Upper lobe of right lung (tissue), 1 donor: ENCODE data around the gene VWA7. TPM values are rescaled to one million over a fixed set of nuclear protein-coding genes. Genes with fewer than 3 reads are reported as not detected.
A peak's percentile ranks its signal among the peaks of the same experiment; 100 is the strongest.

ENCODE experiments used
- ATAC-seq: fragments of 200-7000 bp; cut with Tn5 transposase; one replicate; pipeline ENCODE4 v1.9.1; 2020; ENCODE audit warnings: mild to moderate bottlenecking, moderate library complexity
- DNase-seq: peaks from one replicate; pipeline ENCODE4 v3.0.0-alpha.2; 2020
- H3K27ac ChIP-seq: fragments of 200-600 bp; one replicate; pipeline ENCODE4 v1.8.0; 2022
- H3K27me3 ChIP-seq: fragments of 200-600 bp; one replicate; pipeline ENCODE4 v1.8.0; 2022; ENCODE audit warnings: mild to moderate bottlenecking
- H3K36me3 ChIP-seq: fragments of 200-600 bp; one replicate; pipeline ENCODE4 v1.8.0; 2022
- H3K4me1 ChIP-seq: fragments of 200-600 bp; one replicate; pipeline ENCODE4 v1.8.0; 2022
- H3K4me3 ChIP-seq: fragments of 200-600 bp; one replicate; pipeline ENCODE4 v1.8.0; 2022; ENCODE audit warnings: mild to moderate bottlenecking
- H3K9me3 ChIP-seq: fragments of 200-600 bp; one replicate; pipeline ENCODE4 v1.8.0; 2022
- intact Hi-C: fragments of 100-400 bp; cut with DNase I; formaldehyde crosslinking; loops from one replicate; pipeline ENCODE4 v1.11.0; 2022
- total RNA-seq: library from RNA; stranded (reverse); fragmentation: NEBNext Ultra II Directional; extraction: Animal tissue kit (Norgen Biotek cat#: 25700); gene quantifications from one replicate; pipeline ENCODE4 v1.2.1, GENCODE V29; 2021
- TF ChIP-seq, protein P1 (sequence below): fragments of 200-600 bp; IDR thresholded peaks from one replicate; pipeline ENCODE4 v1.8.0; 2022; ENCODE audit warnings: antibody characterized with exemption
- donor health status: DM: no; HTN: yes; CAD: no; lungs with severe emphysema.

Gene VWA7
- total RNA-seq, 1 donor from 2014 or later, result 3.4 TPM

DNA sequence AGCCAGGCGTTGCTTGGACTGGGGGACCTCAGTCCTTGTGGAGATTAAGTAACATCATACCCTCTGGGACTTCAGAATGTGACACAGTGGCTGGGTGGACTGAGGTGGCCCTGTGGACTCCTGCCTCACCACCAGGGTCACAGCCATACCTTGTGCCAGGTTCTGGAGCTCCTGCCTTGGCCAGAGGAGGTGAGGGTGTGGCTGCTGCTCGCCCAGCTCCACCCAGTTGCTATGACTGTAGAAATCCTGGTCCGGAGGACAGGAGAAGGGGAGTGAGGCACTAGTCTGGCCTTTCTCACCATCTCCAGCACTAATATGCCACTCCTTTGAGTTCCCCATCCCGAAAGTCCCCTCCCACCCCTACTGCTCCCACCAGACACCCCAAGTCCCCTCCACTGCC, 1.9 kb downstream of the VWA7 start:
- Histone ChIP-seq H3K27me3 (no peaks in the 10 kb centered on the region), H3K9me3 (no peaks in the 10 kb centered on the region), H3K4me1 (peaks cover 11% of the 10 kb centered on the region), H3K27ac (no peak overlapping the region), H3K4me3 (no peak overlapping the region), H3K36me3 (peaks cover 17% of the 10 kb centered on the region)
- DNase-seq, result no peak
- peak; percentile 1 for ATAC-seq
- intact Hi-C loops, result no loop called here
- TF ChIP-seq, protein P1, sequence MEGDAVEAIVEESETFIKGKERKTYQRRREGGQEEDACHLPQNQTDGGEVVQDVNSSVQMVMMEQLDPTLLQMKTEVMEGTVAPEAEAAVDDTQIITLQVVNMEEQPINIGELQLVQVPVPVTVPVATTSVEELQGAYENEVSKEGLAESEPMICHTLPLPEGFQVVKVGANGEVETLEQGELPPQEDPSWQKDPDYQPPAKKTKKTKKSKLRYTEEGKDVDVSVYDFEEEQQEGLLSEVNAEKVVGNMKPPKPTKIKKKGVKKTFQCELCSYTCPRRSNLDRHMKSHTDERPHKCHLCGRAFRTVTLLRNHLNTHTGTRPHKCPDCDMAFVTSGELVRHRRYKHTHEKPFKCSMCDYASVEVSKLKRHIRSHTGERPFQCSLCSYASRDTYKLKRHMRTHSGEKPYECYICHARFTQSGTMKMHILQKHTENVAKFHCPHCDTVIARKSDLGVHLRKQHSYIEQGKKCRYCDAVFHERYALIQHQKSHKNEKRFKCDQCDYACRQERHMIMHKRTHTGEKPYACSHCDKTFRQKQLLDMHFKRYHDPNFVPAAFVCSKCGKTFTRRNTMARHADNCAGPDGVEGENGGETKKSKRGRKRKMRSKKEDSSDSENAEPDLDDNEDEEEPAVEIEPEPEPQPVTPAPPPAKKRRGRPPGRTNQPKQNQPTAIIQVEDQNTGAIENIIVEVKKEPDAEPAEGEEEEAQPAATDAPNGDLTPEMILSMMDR, result no peak

DNA sequence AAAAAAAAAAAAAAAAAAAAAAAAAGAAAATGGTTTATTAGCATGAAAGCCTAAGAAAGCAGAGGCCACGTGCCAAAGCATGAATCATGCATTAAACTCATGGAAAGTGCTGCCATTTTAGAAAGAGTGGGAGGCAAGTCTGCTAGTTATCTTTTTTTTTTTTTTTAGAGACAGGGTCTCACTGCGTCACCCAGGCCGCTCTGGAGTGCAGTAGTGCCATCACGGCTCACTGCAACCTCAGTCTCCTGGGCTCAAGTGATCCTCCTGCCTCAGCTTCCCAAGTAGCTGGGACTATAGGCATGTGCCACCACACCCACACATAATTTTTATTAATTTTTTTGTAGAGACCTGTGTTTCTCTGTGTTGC, 5.2 kb downstream of the VWA7 start:
- no peak overlapping the region for H3K27ac ChIP-seq
- H3K27me3 ChIP-seq, result no peaks in the 10 kb centered on the region
- DNase-seq (no peak), ATAC-seq (no peak)
- no peak overlapping the region for H3K4me3 ChIP-seq
- intact Hi-C loops, result no loop called here
- TF ChIP-seq, protein P1, result no peak
- H3K9me3 ChIP-seq, result no peaks in the 10 kb centered on the region
- H3K36me3 ChIP-seq, result no peaks in the 10 kb centered on the region
- H3K4me1 ChIP-seq, result peaks cover 11% of the 10 kb centered on the region

DNA sequence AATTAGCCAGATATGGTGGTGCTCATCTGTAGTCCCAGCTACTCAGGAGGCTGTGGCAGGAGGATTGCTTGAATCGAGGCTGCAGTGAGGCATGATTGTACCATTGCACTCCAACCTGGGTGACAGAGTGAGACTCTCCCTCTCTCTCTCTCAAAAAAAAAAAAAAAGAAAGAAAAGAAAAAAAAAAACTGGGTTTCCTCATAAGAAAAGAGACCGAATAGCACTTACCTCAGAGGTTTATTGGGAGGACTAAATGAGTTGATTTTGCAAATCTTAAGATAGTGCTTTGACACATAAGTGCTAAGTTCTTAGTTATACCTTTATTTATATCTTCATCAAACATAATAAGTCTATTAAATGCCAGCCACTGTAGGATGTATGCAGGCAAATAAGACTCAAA, 6.3 kb downstream of the VWA7 start:
- Histone ChIP-seq H3K27ac (no peak overlapping the region), H3K36me3 (no peaks in the 10 kb centered on the region), H3K27me3 (no peaks in the 10 kb centered on the region), H3K4me1 (peaks cover 6% of the 10 kb centered on the region), H3K9me3 (no peaks in the 10 kb centered on the region), H3K4me3 (no peak overlapping the region)
- intact Hi-C loops, result no loop called here
- DNase-seq (no peak), ATAC-seq (no peak)
- TF ChIP-seq, protein P1, result no peak

DNA sequence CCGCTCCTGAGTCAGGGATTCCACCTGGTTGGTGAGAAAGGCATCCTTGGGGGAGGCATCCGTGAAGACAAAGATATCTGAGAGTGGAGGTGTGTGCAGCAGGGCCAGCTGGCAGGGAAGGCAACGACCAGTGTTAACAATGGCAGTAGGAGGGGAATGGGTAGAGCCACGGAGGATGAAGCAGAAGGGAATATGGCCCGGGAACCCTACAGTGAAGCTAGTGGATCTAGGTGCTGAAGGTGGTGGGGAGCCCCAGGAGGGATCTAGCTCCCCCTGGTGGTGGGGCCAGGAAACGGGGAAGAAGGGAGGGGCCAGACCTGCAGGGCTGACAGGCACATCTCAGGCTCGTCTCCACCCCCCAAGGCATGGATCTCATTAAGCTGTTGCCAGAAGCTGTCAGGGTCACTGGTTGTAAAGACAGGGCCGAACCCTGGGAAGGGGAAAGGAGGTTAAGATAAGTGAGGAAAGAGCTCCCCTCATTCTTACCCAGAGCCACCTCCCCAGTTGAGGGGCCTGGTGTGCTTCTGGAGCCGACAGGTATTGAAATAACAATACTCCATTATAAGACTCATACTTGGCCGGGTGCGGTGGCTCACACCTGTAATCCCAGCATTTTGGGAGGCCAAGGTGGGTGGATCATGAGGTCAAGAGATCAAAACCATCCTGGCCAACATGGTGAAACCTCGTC, 7.3 kb downstream of the VWA7 start:
- H3K9me3 ChIP-seq, result no peaks in the 10 kb centered on the region
- H3K27me3 ChIP-seq, result no peaks in the 10 kb centered on the region
- intact Hi-C loops, result no loop called here
- no peak overlapping the region for H3K27ac ChIP-seq
- peaks cover 6% of the 10 kb centered on the region for H3K4me1 ChIP-seq
- H3K4me3 ChIP-seq, result no peak overlapping the region
- H3K36me3 ChIP-seq, result no peaks in the 10 kb centered on the region
- peak; percentile 95 for ATAC-seq
- DNase-seq, result peak; percentile 91
- TF ChIP-seq, protein P1, result peak; percentile 90

DNA sequence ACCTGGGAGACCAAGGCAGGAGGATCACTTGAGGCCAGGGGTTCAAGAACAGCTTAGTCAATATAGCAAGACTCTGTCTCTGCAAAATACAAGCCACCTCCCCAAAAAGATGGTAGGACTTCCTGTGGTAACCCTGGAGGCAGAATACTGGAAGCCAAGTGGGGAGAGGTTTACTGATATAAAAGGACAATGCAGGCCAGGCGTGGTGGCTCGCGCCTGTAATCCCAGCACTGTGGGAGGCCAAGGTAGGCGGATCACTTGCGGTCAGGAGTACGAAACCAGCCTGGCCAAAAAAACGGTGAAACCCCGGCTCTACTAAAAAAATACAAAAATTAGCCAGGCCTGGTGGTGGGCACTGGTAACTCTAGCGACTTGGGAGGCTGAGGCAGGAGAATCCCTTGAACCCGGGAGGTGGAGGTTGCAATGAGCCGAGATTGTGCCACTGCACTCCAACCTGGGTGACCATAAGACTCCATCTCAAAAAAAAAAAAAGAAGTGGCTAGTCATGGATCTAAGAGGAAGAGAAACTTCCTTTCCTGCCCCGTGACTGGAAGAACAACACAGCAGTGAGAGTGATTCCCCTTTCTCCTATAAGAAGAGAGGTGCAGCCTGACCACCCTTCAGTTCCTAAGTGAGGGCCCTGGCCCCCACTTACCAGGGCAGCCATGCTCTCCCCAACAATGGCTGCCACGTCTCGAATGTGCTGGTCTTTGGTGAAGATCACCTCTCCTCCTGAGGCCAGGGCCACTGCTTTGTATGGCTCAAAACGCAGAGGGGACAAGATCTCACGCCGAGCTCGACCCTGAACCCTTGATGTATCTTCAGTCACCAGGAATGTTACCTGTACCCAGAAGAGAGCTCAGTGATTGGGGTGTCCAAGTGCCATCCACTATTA, 8.5 kb downstream of the VWA7 start:
- peak overlapping the region; percentile 47 for H3K27ac ChIP-seq
- no peaks in the 10 kb centered on the region for H3K27me3 ChIP-seq
- TF ChIP-seq, protein P1, result no peak
- no peaks in the 10 kb centered on the region for H3K9me3 ChIP-seq
- DNase-seq (no peak), ATAC-seq (peak; percentile 63)
- intact Hi-C loops, result no loop called here
- H3K4me1 ChIP-seq, result peaks cover 6% of the 10 kb centered on the region
- no peak overlapping the region for H3K4me3 ChIP-seq
- no peaks in the 10 kb centered on the region for H3K36me3 ChIP-seq
